Loucy (cell line): ENCODE measurements around the gene ARRDC2.

Experiments used
- H2AFZ ChIP-seq: fragments of 200-600 bp; sonication (generic); 2 replicates; pipeline ENCODE4 v1.6.0; 2016; ENCODE audit warnings: antibody characterized with exemption, mild to moderate bottlenecking, low read length, moderate library complexity
- H3F3A ChIP-seq: fragments of 200-600 bp; 2 replicates; pipeline ENCODE4 v1.6.0; 2016; ENCODE audit warnings: antibody characterized with exemption, low read depth, mild to moderate bottlenecking
- H3K27me3 ChIP-seq: fragments of 200-600 bp; sonication (generic); 2 replicates; pipeline ENCODE4 v1.6.1; 2014; ENCODE audit warnings: low read length, mild to moderate bottlenecking; ENCODE audit not compliant: insufficient read depth, poor library complexity, severe bottlenecking
- H3K36me3 ChIP-seq: fragments of 200-600 bp; sonication (generic); 2 replicates; pipeline ENCODE4 v1.6.1; 2016; ENCODE audit warnings: low read length; ENCODE audit not compliant: insufficient read depth
- H3K4me1 ChIP-seq: fragments of 200-600 bp; sonication (generic); 2 replicates; pipeline ENCODE4 v1.5.1; 2014; ENCODE audit warnings: low read length, mild to moderate bottlenecking; ENCODE audit not compliant: insufficient read depth, poor library complexity, severe bottlenecking
- H3K4me2 ChIP-seq: fragments of 200-600 bp; sonication (generic); 2 replicates; pipeline ENCODE4 v1.6.0; 2014; ENCODE audit warnings: antibody characterized with exemption, low read length, low read depth, mild to moderate bottlenecking; ENCODE audit not compliant: poor library complexity, severe bottlenecking
- H3K4me3 ChIP-seq: fragments of 200-600 bp; sonication (generic); 2 replicates; pipeline ENCODE4 v1.5.1; 2014; ENCODE audit warnings: low read length, mild to moderate bottlenecking, mixed read lengths; ENCODE audit not compliant: poor library complexity, severe bottlenecking
- H3K79me2 ChIP-seq: fragments of 200-600 bp; sonication (generic); 2 replicates; pipeline ENCODE4 v1.6.1; 2014; ENCODE audit warnings: low read length; ENCODE audit not compliant: insufficient read depth
- H3K9ac ChIP-seq: fragments of 200-600 bp; sonication (generic); 2 replicates; pipeline ENCODE4 v1.6.0; 2014; ENCODE audit warnings: mild to moderate bottlenecking, low read depth, low read length, moderate library complexity; ENCODE audit not compliant: poor library complexity, severe bottlenecking
- H3K9me2 ChIP-seq: fragments of 200-600 bp; sonication (generic); replicated peaks from 2 replicates; pipeline ENCODE4 v1.6.1; 2016; ENCODE audit warnings: low read depth, low read length, mixed read lengths
- H3K9me3 ChIP-seq: fragments of 200-600 bp; sonication (generic); 2 replicates; pipeline ENCODE4 v1.6.1; 2014; ENCODE audit warnings: mild to moderate bottlenecking, antibody characterized with exemption, low read length, low read depth; ENCODE audit not compliant: insufficient read depth
- H4K20me1 ChIP-seq: fragments of 200-600 bp; sonication (generic); 2 replicates; pipeline ENCODE4 v1.6.0; 2014; ENCODE audit warnings: antibody characterized with exemption, low read length, mild to moderate bottlenecking; ENCODE audit not compliant: insufficient read depth, poor library complexity, severe bottlenecking
- CTCF ChIP-seq: fragments of 200-600 bp; sonication (generic); conservative IDR thresholded peaks from 2 replicates; pipeline ENCODE4 v1.5.1; 2014; ENCODE audit warnings: mild to moderate bottlenecking, antibody characterized with exemption, low read length
- EZH2phosphoT487 ChIP-seq: fragments of 200-600 bp; IDR thresholded peaks from 2 replicates; pipeline ENCODE4 v1.6.1; 2018; ENCODE audit warnings: antibody characterized with exemption, mild to moderate bottlenecking, moderate library complexity, borderline replicate concordance

Gene ARRDC2

GRCh38 chr19:17968362-17968761 lies 39.6 kb upstream of the ARRDC2 start:
- no peaks in the 10 kb centered on the region for H3K9me2 ChIP-seq
- H2AFZ ChIP-seq, result no peak overlapping the region
- H4K20me1 ChIP-seq, result no peaks in the 10 kb centered on the region
- no peaks in the 10 kb centered on the region for H3K27me3 ChIP-seq
- H3K4me2 ChIP-seq, result no peak overlapping the region
- H3K9ac ChIP-seq, result no peak overlapping the region
- H3K9me3 ChIP-seq, result no peaks in the 10 kb centered on the region
- no peaks in the 10 kb centered on the region for H3K36me3 ChIP-seq
- no peaks in the 10 kb centered on the region for H3F3A ChIP-seq
- TF ChIP-seq CTCF, result no peak
- no peak for TF ChIP-seq EZH2phosphoT487
- H3K4me3 ChIP-seq, result no peak overlapping the region
- H3K4me1 ChIP-seq, result peaks cover 5% of the 10 kb centered on the region
- H3K79me2 ChIP-seq, result no peaks in the 10 kb centered on the region

- H3K9me2 ChIP-seq, result no peaks in the 10 kb centered on the region
- no peaks in the 10 kb centered on the region for H3K79me2 ChIP-seq
- no peak overlapping the region for H3K9ac ChIP-seq
- no peak overlapping the region for H3K4me2 ChIP-seq
- H2AFZ ChIP-seq, result no peak overlapping the region
- no peak overlapping the region for H3K4me3 ChIP-seq
- no peaks in the 10 kb centered on the region for H3K27me3 ChIP-seq
- H3K9me3 ChIP-seq, result no peaks in the 10 kb centered on the region
- peaks cover 5% of the 10 kb centered on the region for H3K4me1 ChIP-seq
- H3K36me3 ChIP-seq, result no peaks in the 10 kb centered on the region
- TF ChIP-seq CTCF (no peak), EZH2phosphoT487 (no peak)
- H3F3A ChIP-seq, result no peaks in the 10 kb centered on the region
- no peaks in the 10 kb centered on the region for H4K20me1 ChIP-seq
These were observed 38.7 kb upstream of the ARRDC2 start for GRCh38 chr19:17969096-17969792.

- no peaks in the 10 kb centered on the region for H3K79me2 ChIP-seq
- H2AFZ ChIP-seq, result no peak overlapping the region
- H3K9me3 ChIP-seq, result no peaks in the 10 kb centered on the region
- H3K4me1 ChIP-seq, result no peaks in the 10 kb centered on the region
- no peaks in the 10 kb centered on the region for H3K36me3 ChIP-seq
- H3K4me2 ChIP-seq, result no peak overlapping the region
- H3F3A ChIP-seq, result no peaks in the 10 kb centered on the region
- no peak overlapping the region for H3K9ac ChIP-seq
- H3K27me3 ChIP-seq, result no peaks in the 10 kb centered on the region
- TF ChIP-seq CTCF, result no peak
- no peak for TF ChIP-seq EZH2phosphoT487
- H3K4me3 ChIP-seq, result no peak overlapping the region
- H3K9me2 ChIP-seq, result no peaks in the 10 kb centered on the region
- no peaks in the 10 kb centered on the region for H4K20me1 ChIP-seq
These were observed 35.7 kb upstream of the ARRDC2 start for GRCh38 chr19:17972230-17972629.
